DND-41 (cell line): ENCODE data around the gene DDN.

Experiments used
- ATAC-seq: fragments of 200-7000 bp; cut with Tn5 transposase; 3 replicates; pipeline ENCODE4 v1.9.1; 2021; ENCODE audit warnings: low read depth; ENCODE audit not compliant: insufficient read depth
- DNase-seq: peaks from one replicate; pipeline ENCODE4 v3.0.0-alpha.2; 2020
- H2AFZ ChIP-seq: 2 replicates; pipeline ENCODE4 v1.6.0; 2012; ENCODE audit warnings: low read depth, low read length
- H3K27ac ChIP-seq: 2 replicates; pipeline ENCODE4 v1.5.1; 2012; ENCODE audit warnings: low read length, inconsistent platforms
- H3K27me3 ChIP-seq: fragments of 200-600 bp; sonication (generic); 2 replicates; pipeline ENCODE4 v1.6.0; 2012; ENCODE audit warnings: low read length, mild to moderate bottlenecking, inconsistent platforms; ENCODE audit not compliant: insufficient read depth, poor library complexity
- H3K36me3 ChIP-seq: 2 replicates; pipeline ENCODE4 v1.5.1; 2012; ENCODE audit warnings: low read length, inconsistent platforms; ENCODE audit not compliant: insufficient read depth
- H3K4me1 ChIP-seq: 2 replicates; pipeline ENCODE4 v1.5.1; 2012; ENCODE audit warnings: mild to moderate bottlenecking, low read length; ENCODE audit not compliant: insufficient read depth
- H3K4me2 ChIP-seq: 2 replicates; pipeline ENCODE4 v1.6.0; 2012; ENCODE audit warnings: mild to moderate bottlenecking, moderate library complexity, low read length, inconsistent platforms; ENCODE audit not compliant: insufficient read depth
- H3K4me3 ChIP-seq, 2 experiments: fragments of 200-600 bp in 1 of 2; shearing (Covaris generic) in 1 of 2; 2 replicates each; pipeline ENCODE4 v1.5.1; 2012 to 2016; ENCODE audit warnings: inconsistent platforms in 2 of 2, low read length in 2 of 2, mild to moderate bottlenecking in 2 of 2, low read depth in 1 of 2, moderate library complexity in 1 of 2
- H3K79me2 ChIP-seq: 2 replicates; pipeline ENCODE4 v1.6.0; 2012; ENCODE audit warnings: low read length, inconsistent platforms; ENCODE audit not compliant: insufficient read depth
- H3K9ac ChIP-seq: 2 replicates; pipeline ENCODE4 v1.6.0; 2012; ENCODE audit warnings: low read depth, mild to moderate bottlenecking, inconsistent platforms, low read length, moderate library complexity
- H3K9me3 ChIP-seq: 2 replicates; pipeline ENCODE4 v1.5.1; 2012; ENCODE audit warnings: low read length, moderate library complexity, mild to moderate bottlenecking, inconsistent platforms; ENCODE audit not compliant: insufficient read depth, severe bottlenecking
- H4K20me1 ChIP-seq: 2 replicates; pipeline ENCODE4 v1.6.0; 2012; ENCODE audit warnings: low read length; ENCODE audit not compliant: insufficient read depth
- EZH2 ChIP-seq: IDR thresholded peaks from 3 replicates; pipeline ENCODE4 v1.6.1; 2012; ENCODE audit warnings: borderline replicate concordance, low read depth, mild to moderate bottlenecking, moderate library complexity, low read length, inconsistent platforms; ENCODE audit not compliant: severe bottlenecking
- TF ChIP-seq, protein P1 (sequence below): IDR thresholded peaks from 2 replicates; pipeline ENCODE4 v1.5.1; 2012; ENCODE audit warnings: borderline replicate concordance, low read length, moderate library complexity, mild to moderate bottlenecking; ENCODE audit not compliant: poor library complexity, severe bottlenecking; ENCODE audit errors: extremely low read depth

Gene DDN

GRCh38 chr12:48957141-48958048 is 41.8 kb downstream of the DDN start, which contains the start of gene ARF3:
Gene ARF3 (minus strand): TSS chr12:48957487. CDS start chr12:48941095, 16,392 bp downstream.
- TF ChIP-seq, protein P1, sequence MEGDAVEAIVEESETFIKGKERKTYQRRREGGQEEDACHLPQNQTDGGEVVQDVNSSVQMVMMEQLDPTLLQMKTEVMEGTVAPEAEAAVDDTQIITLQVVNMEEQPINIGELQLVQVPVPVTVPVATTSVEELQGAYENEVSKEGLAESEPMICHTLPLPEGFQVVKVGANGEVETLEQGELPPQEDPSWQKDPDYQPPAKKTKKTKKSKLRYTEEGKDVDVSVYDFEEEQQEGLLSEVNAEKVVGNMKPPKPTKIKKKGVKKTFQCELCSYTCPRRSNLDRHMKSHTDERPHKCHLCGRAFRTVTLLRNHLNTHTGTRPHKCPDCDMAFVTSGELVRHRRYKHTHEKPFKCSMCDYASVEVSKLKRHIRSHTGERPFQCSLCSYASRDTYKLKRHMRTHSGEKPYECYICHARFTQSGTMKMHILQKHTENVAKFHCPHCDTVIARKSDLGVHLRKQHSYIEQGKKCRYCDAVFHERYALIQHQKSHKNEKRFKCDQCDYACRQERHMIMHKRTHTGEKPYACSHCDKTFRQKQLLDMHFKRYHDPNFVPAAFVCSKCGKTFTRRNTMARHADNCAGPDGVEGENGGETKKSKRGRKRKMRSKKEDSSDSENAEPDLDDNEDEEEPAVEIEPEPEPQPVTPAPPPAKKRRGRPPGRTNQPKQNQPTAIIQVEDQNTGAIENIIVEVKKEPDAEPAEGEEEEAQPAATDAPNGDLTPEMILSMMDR = no peak
- no peak for TF ChIP-seq EZH2
- Histone ChIP-seq H3K9me3 (no peaks in the 10 kb centered on the region), H3K4me2 (peak within 1 kb of the TSS; percentile 93), H3K27me3 (no peaks in the 10 kb centered on the region), H2AFZ (peak within 1 kb of the TSS; percentile 86), H3K4me3 (peak within 1 kb of the TSS; percentile 69 to 87), H3K79me2 (peaks cover 49% of the 10 kb centered on the region), H3K9ac (peak within 1 kb of the TSS; percentile 77), H4K20me1 (peaks cover 41% of the 10 kb centered on the region; the same call in 1 of the 2 replicates), H3K4me1 (peaks cover 33% of the 10 kb centered on the region), H3K36me3 (peaks cover 29% of the 10 kb centered on the region), H3K27ac (peak within 1 kb of the TSS; percentile 77)
- ATAC-seq = peak; percentile 93
- DNase-seq = peak; percentile 97

DNA sequence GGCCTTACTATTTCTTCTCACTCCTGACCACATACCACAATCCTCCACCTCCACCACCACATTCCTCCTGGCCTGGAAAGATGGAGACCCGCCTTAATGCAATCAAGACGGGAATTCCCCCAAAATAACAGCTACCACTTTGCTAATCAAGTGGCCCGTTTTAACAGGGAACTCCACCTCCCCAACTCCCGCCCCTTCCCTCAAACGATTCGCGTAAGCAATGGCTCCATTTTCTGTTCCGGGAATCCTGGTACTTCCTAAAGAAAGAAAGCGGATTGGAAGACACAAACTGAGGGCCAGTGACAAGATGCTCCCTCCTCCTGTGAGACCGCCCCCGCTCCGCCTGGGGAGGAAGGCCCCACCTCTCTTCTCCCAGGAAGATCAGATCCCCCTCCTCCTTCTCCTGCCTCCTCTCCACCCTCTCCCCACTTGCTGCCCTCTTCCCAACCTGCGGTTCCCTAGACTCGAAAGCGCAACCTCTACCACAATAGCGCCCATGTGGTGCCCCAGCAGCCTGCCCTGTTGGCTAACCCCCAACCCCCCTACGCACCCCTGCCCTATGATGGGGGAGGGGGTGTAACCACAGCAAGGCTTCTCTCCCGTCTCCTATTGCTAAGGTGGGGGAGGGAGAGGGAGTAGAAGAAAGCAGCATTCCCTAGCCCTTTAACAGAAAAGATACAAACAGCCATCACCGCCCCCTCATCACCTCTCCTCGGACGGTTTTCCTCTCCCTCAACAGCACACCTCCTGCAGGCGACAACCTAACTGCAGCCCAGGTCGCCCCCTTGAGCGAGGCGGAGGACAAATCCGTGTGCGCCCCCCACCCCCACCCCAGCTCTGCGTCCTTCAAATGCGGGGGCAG is 42.7 kb downstream of the DDN start:
- Histone ChIP-seq H3K27ac (peak overlapping the region; percentile 77), H3K27me3 (no peaks in the 10 kb centered on the region)
- ATAC-seq = peak; percentile 50

GRCh38 chr12:48954841-48955501 is 44.2 kb downstream of the DDN start:
- Histone ChIP-seq H3K79me2 (peaks cover 72% of the 10 kb centered on the region), H3K4me2 (peak overlapping the region; percentile 93; the same call in 1 of the 2 replicates)
- no peak for ATAC-seq

More for the DNA sequence above, 42.7 kb downstream of the DDN start:
- peaks cover 46% of the 10 kb centered on the region; the same call in 1 of the 2 replicates for H4K20me1 ChIP-seq
- H3K4me3 ChIP-seq = peak overlapping the region; percentile 69 to 87
- TF ChIP-seq, protein P1 = peak; percentile 50
- TF ChIP-seq EZH2 = no peak
- H3K4me2 ChIP-seq = peak overlapping the region; percentile 93
- H3K9me3 ChIP-seq = no peaks in the 10 kb centered on the region
- peak overlapping the region; percentile 79 for H2AFZ ChIP-seq
- peak overlapping the region; percentile 77 for H3K9ac ChIP-seq
- peaks cover 57% of the 10 kb centered on the region for H3K79me2 ChIP-seq
- H3K4me1 ChIP-seq = peaks cover 33% of the 10 kb centered on the region
- H3K36me3 ChIP-seq = peaks cover 31% of the 10 kb centered on the region
- peak; percentile 76 for DNase-seq

More at GRCh38 chr12:48954841-48955501, 44.2 kb downstream of the DDN start:
- H3K9me3 ChIP-seq = no peaks in the 10 kb centered on the region
- TF ChIP-seq, protein P1 = no peak
- no peak for TF ChIP-seq EZH2
- H3K36me3 ChIP-seq = peaks cover 33% of the 10 kb centered on the region
- H2AFZ ChIP-seq = no peak overlapping the region
- no peaks in the 10 kb centered on the region for H3K27me3 ChIP-seq
- H4K20me1 ChIP-seq = peaks cover 53% of the 10 kb centered on the region
- H3K27ac ChIP-seq = no peak overlapping the region
- no peak overlapping the region for H3K9ac ChIP-seq
- peaks cover 33% of the 10 kb centered on the region for H3K4me1 ChIP-seq
- H3K4me3 ChIP-seq = peak overlapping the region in 1 of 2 experiments; percentile 87; a peak in 1 of 4 replicates
- DNase-seq = no peak
